ENCODE data around the gene A2ML1.
A peak's percentile ranks its signal among the peaks of the same experiment; 100 is the strongest.
"Not testable (repeated sequence)": the region's sequence is repeated elsewhere in the genome, so short reads cannot be mapped to it uniquely, and the experiment has no call there.

The A2ML1 gene

DNA sequence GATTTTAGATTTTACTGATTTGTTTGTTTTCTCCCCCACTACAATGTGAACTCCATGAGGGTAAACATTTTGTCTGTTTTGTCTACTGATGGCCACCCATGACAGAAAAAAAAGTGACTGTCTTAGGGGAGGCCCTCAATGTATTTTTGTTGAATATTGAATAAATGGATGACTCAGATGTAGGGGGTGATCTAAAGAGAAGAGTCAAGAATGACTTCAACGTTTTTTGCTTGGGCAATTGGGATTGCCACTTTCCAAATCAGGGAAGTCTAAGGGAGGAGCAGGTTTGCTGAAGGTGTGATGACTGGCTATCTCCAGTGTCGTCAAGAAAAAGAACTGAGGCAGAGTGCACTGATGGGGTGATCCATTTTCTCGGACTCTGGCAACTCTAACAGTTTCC lies 81.2 kb downstream of the A2ML1 start:
- FAIRE-seq = no peak
- no peak for DNase-seq (ENCODE audit: insufficient read length, low spot score)

DNA sequence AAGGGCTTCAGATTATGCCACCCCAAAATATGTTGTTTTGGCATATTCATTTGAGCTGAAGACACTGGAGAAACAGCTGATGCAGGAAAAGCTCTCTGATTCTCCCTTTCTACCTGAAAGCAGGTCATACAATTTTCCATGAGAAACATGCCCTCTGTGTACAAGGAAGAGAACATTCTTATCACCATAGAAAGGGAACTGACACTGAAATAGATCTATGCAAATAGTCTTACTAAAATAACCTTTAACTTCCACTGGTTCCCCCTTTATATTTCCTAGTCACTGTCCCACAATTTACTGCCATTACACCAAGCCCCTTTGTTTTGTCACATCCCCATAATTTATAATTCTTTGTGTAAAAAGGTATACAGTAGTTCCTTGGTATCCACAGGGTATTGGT lies 82.2 kb downstream of the A2ML1 start:
- DNase-seq (ENCODE audit: insufficient read length, low spot score) = no peak
- FAIRE-seq = no peak

DNA sequence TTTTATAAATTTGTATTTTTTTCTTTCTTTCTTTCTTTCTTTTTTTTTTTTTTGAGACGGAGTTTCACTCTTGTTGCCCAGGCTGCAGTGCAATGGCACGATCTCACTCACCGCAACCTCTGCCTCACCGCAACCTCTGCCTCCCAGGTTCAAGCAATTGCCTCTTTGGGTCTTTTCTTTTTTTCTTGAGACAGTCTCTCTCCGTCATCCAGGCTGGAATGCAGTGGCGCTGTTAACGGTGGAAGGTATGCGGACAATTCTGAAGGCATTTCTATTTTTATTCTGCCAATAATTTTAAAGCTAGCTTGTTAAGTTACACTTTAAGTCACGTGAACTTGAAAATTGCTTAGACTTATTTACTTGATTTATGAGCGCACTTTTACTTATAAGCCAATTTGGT lies 83.1 kb downstream of the A2ML1 start:
- FAIRE-seq = no peak
- no peak for DNase-seq (ENCODE audit: insufficient read length, low spot score)

DNA sequence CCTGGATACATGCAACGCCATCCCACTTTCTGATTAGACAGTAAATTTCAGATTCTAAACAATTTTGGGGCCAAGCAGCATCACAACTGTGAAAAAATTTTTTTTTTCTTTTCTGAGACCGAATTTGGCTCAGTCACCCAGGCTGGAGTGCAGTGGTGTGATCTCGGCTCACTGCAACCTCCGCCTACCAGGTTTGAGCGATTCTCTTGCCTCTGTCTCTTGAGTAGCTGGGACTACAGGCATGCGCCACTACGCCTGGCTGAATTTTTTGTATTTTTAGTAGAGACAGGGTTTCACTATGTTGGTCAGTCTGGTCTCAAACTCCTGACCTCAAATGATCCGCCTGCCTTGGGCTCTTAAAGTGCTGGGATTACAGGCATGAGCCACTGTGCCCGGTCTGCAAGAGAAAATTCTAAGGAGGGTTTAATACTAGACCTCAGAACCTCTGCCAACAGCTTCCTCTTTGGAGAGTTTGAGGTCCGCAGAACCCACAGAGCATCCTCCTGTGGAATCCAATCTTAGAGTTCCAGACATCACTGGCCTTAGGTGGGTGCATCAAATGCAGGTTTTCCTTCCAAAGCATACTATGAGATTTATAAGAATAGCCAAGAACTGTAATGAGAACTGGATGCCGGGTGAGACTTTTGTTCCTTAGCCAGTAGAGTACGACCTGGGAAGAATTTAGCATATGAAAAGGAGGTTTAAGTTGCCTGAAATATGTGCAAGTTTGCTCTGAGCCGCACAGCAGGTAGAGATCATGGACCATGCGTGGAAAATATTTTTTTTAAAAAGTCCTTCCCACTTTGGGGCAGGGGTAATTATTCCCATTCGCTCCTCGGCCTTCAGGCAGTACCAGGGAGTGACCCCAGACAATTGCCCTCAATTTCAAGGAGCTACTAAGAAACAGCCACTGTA lies 84.1 kb downstream of the A2ML1 start:
- no peak for FAIRE-seq
- DNase-seq (ENCODE audit: insufficient read length, low spot score) = no peak

DNA sequence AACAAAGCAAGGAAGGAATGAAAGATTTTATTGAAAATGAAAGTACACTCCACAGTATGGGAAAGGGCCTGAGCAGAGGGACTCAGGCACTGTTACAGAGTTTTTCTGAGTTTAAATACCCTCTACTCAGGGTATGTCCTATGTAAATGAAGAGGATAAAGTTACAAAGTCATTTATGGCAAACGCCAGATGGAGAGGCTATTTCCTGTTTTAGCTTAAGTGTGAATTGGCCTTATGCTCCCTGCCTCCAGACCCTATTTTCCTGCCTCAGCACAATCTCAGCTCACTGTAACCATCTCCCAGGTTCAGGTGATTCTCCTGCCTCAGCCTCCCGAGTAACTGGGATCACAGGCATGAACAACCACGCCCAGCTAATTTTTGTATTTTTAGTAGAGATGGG lies 85.1 kb downstream of the A2ML1 start:
- FAIRE-seq = no peak

DNA sequence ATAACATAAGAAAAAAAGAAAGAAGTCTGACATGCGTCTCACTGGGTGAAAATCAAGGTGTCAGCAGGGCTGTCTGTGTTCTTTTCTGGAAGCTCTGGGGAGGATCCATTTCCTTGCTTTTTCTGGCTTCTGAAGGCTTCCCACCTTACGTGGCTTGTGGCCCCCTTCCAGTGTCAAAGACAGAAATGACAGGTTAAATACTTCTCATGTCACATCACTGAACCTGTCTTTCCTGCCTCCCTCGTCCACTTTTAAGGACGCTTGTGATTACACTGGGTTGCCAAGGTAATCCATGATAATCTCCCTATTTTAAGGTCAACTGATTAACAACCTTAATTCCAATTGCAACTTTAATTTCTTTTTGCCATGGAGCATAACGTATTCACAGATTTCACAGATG lies 87.3 kb downstream of the A2ML1 start:
- FAIRE-seq = no peak
- no peak for DNase-seq (ENCODE audit: insufficient read length, low spot score)

More for the DNA sequence above, 85.1 kb downstream of the A2ML1 start:
- DNase-seq (ENCODE audit: insufficient read length, low spot score) = no peak

DNA sequence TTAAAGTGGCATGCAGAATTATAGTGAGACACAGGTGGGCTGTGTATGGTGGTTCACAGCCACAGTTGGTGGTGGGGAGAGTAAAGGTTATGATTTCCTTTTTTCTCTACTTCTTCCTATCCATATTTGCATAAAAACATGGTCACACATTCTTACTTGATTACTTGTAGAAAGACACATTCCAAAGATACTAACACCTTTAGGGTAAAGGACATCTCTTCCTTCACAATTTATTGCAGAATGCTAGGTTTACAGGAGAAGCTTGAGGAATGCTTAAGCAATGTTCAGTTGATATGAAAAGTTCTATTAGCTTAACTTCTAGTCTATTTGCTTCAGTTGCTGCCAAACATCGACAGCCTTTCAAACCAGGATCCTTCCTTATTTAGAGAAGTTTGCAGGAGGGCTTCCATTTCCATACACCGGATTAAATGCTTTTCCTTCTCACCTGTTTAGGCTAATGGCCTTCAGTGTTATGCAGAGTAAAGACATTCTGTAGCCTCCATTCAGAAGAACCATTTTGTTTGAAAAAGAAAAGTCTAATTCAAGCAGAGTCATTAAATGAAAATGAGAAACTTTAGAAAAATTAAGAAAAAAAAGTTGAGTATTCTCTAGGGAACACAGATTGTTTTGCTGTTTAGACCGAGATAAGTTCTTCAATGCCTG lies 89.3 kb downstream of the A2ML1 start:
- FAIRE-seq (no peak), DNase-seq (ENCODE audit: insufficient read length, low spot score) (no peak)

DNA sequence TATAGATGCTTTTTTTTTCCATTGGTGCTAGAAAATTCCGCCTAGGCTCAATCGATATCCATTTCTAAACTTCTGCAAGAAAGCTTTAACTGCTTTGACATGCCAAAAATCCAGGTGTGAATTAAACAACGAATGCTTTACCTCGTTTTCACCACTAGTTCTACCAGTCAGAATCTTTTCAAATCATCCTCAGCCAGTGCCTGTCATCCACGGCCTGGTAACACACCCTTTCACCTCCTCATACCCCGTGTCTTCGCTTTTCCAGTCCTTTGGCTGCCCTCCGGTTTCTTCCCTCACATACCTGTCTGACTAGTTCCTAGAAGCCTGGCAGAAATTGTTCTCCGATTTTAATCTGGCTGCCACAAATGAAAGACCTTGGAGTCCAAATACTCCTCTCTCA lies 90.5 kb downstream of the A2ML1 start:
- FAIRE-seq = no peak
- DNase-seq (ENCODE audit: insufficient read length, low spot score) = peak; percentile 14

DNA sequence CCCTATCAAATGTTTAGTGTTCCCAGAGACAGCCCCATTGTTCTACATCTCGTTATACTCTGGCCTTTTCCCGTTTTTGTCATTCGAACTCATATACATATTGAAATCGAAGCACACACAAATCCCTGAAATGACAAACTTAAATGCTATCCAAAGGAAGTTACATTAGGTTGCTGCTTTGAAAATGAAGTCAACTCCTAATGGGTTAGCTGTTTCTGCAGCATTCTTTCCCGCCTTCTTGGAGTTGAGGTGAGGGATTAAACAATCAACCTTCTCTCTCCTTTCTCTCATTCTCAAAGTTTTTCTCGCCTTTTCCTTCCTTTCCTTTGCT lies 91.2 kb downstream of the A2ML1 start:
- FAIRE-seq (no peak), DNase-seq (ENCODE audit: insufficient read length, low spot score) (no peak)

DNA sequence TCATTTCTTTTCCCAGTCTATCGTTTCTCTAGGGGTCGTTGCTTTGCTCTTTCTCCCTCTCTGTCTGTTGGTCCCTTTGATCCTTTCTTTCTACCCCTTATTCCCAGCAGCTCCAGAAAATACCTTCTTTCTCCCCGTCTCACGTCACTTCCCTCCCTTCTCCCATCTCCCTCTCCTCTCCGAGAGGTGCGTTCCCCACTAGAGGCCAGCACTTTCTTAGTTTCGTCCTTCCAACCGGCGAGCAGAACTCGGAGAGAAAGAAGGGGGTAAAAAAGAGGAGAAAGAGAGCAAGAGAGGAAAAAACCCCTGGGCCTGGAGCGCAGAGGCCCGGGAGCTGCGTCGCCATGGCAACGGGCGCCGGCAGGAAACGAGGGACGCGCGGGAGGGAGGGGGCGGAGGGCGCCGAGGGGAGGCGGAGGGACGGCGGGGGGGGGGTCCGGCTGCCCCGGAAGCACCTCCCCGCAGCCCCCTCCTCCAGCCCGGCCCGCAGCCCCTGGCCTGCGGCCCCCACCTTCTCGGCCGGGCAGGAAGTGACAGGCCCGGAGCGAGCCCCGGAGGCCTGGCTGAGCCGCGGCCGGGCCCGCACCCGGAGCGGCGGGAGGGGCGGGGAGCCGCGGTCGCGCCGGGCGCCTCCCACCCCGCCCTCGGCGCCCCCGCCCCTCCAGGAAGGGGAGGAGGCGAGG lies 91.8 kb downstream of the A2ML1 start, which contains the start of gene PHC1:
PHC1 (plus strand) TSS at position 477 of the 683 bp plus-strand sequence. CDS start 3,169 bp downstream, outside the sequence.
- peak; percentile 65 for DNase-seq (ENCODE audit: insufficient read length, low spot score)
- FAIRE-seq = peak; percentile 86

DNA sequence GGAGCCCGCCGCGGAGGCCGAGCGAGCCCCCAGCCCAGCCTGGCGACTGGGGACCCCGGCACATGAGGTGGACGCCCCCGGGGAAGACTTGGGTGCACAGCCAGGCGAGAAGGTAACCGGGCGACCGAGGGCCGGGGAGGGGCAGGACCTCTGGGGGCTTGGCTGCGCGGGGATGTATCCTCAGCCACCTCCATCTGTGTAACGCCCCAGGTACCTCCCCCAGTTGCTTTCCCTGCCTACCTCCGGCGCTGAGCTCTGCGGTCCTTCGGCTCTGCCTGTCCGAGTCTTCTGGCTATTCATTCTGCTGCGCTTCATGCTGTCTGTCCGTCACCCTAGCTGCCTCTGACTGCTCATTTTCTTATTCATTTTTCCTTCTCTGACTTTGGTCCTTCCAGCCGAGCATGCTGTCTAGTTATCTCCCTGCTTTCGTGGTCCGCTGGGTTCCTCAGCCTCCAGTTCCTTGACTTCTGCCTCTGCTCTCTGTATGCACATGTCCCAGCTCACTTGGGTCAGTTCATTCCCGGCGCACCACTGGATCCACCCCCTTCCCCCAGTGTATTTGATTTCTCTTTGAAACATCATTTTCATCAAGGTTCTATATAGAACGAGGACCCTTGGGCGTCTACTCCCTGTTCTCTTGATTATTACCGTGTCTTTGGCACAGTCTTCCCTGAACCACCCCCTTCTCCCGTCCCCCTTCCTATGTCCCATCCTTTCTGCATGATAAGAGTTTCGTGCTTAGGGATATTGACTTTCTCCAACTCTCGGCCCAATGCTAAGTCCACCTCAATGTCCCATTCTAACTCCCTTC lies 92.5 kb downstream of the A2ML1 start:
- peak; percentile 78 for FAIRE-seq
- DNase-seq (ENCODE audit: insufficient read length, low spot score) = peak; percentile 80

DNA sequence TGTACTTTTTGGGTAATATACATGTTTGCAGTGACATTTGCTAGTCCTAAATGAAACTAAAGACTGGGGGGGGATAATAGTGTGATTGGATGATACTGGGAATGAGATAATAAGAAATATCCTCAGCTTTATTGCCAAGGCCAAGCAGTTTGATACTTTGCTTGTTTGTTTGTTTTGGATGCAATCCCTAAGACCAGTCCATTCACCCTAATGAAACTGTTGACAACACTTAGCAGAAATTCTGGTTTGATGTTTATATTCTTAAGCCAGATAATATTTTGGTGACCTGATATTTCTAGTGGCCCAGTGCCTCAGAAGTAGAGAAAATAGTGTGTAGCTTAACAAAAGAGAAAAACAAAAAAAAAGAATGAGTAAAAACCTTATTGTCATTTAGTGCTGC lies 93.7 kb downstream of the A2ML1 start:
- DNase-seq (ENCODE audit: insufficient read length, low spot score) (no peak), FAIRE-seq (no peak)

DNA sequence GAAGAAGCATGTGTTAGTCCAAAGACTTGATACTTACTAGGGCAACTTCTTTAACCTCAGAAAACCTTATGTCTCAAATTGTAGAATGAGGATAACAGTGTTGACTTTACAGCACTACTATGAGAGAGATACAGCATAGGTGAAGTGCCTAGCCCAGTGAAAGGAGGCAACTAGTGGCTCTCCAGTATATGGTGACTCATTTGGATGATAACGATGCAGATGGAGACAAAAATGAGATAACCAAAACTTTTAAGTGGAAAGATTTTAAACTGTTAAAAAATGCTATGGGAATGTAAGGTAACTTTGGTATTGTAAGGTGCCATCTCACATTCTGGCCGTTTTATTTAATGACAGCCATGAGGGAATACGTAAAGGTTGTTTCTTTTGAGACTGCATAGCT lies 94.6 kb downstream of the A2ML1 start:
- DNase-seq (ENCODE audit: insufficient read length, low spot score) = no peak

DNA sequence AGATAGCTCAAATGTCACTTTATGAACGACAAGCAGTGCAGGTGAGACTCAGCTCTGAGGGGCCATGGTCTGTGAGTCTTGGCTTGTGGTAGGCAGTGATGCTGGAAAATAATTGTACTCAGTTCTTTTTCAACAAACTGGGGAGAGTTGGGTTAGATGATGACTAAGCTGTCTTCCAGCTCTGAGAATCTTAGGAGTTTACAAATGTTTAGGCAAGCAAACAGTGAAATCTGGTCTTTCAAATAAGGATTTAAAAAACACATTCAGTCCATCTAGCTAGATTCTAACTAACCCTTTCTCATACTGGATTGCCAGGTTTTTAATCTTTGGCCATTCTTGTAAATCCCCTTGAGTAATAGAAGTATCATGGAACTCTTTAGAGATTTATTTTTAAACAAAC lies 95.3 kb downstream of the A2ML1 start:
- no peak for FAIRE-seq
- DNase-seq (ENCODE audit: insufficient read length, low spot score) = no peak

More for the DNA sequence above, 94.6 kb downstream of the A2ML1 start:
- FAIRE-seq = no peak

DNA sequence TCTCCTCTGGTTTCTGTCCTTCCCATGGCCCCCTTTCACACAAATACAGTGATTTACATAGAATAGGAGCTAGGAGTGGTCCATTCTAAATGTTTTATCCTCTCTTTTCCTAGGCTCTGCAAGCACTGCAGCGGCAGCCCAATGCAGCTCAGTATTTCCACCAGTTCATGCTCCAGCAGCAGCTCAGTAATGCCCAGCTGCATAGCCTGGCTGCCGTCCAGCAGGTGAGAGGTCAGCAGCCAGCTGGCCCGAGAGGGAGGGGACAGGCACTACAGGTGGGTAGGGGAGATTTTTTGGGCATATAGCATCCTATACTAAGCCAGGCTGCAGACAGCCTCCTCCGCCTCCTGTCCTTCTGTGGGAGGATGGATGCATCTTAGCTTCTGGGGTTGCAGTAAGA lies 97.2 kb downstream of the A2ML1 start:
- not testable (repeated sequence) for DNase-seq (ENCODE audit: insufficient read length, low spot score); FAIRE-seq

DNA sequence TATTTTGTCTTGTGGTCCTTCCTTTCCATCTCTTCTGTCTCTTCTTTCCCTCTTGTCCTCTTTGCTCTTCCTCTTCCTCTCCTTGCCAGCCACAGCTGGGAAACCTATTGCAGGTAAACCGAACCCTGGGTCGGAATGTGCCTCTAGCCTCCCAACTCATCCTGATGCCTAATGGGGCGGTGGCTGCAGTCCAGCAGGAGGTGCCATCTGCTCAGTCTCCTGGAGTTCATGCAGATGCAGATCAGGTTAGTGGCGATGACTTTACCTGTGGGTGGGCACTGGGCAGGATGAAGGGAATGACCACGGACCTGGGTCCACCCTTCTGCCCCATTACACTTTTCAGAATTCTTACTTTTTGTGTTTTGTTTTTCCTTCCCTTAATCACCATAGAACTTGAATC lies 100.1 kb downstream of the A2ML1 start:
- no peak for FAIRE-seq
- no peak for DNase-seq (ENCODE audit: insufficient read length, low spot score)
